H9 (cell line): Measurements from ENCODE around the gene NCAPG. TPM values are rescaled to one million over a fixed set of nuclear protein-coding genes. Genes with fewer than 3 reads are reported as not detected.

Experiments used
- DNase-seq: peaks from one replicate; pipeline ENCODE4 v3.0.0-alpha.2; 2017
- H2AFZ ChIP-seq: one replicate; pipeline ENCODE4 v1.6.1; 2013; ENCODE audit warnings: mild to moderate bottlenecking, low read length, control low read depth, moderate library complexity
- H2AK5ac ChIP-seq: 2 replicates; pipeline ENCODE4 v1.6.1; 2013; ENCODE audit warnings: low read length, control low read depth, mixed read lengths; ENCODE audit not compliant: insufficient read length
- H2BK120ac ChIP-seq: one replicate; pipeline ENCODE4 v1.6.1; 2013; ENCODE audit warnings: low read depth, mild to moderate bottlenecking, low read length, control low read depth, inconsistent platforms; ENCODE audit not compliant: poor library complexity, severe bottlenecking
- H2BK12ac ChIP-seq: 2 replicates; pipeline ENCODE4 v1.6.1; 2013; ENCODE audit warnings: low read length, control low read depth, mixed read lengths, low read depth; ENCODE audit not compliant: insufficient read length
- H2BK15ac ChIP-seq: 2 replicates; pipeline ENCODE4 v1.6.1; 2013; ENCODE audit warnings: low read depth, low read length, control low read depth
- H2BK20ac ChIP-seq: one replicate; pipeline ENCODE4 v1.6.1; 2013; ENCODE audit warnings: low read depth, mild to moderate bottlenecking, low read length, control low read depth, inconsistent platforms; ENCODE audit not compliant: poor library complexity, severe bottlenecking
- H2BK5ac ChIP-seq: 2 replicates; pipeline ENCODE4 v1.6.1; 2013; ENCODE audit warnings: low read length, control low read depth, mixed read lengths; ENCODE audit not compliant: insufficient read length
- H3K14ac ChIP-seq: 2 replicates; pipeline ENCODE4 v1.6.1; 2013; ENCODE audit warnings: low read length, control low read depth; ENCODE audit not compliant: insufficient read depth
- H3K18ac ChIP-seq: 2 replicates; pipeline ENCODE4 v1.6.1; 2013; ENCODE audit warnings: low read depth, mild to moderate bottlenecking, mixed read lengths, low read length, control low read depth; ENCODE audit not compliant: insufficient read length
- H3K23ac ChIP-seq: 2 replicates; pipeline ENCODE4 v1.6.1; 2013; ENCODE audit warnings: low read length, control low read depth, mixed read lengths, low read depth; ENCODE audit not compliant: insufficient read length
- H3K23me2 ChIP-seq: 2 replicates; pipeline ENCODE4 v1.6.1; 2013; ENCODE audit warnings: low read depth, mild to moderate bottlenecking, mixed read lengths, low read length, control low read depth; ENCODE audit not compliant: insufficient read length, poor library complexity, severe bottlenecking
- H3K27ac ChIP-seq: 2 replicates; pipeline ENCODE4 v1.5.1; 2013; ENCODE audit warnings: low read length, control low read depth, mixed read lengths, low read depth; ENCODE audit not compliant: insufficient read length
- H3K27me3 ChIP-seq: 2 replicates; pipeline ENCODE4 v1.6.1; 2013; ENCODE audit warnings: low read length, control low read depth, inconsistent platforms; ENCODE audit not compliant: insufficient read depth
- H3K4ac ChIP-seq: 2 replicates; pipeline ENCODE4 v1.6.1; 2013; ENCODE audit warnings: low read depth, mild to moderate bottlenecking, control low read depth, inconsistent platforms, low read length, moderate library complexity
- H3K4me1 ChIP-seq: 2 replicates; pipeline ENCODE4 v1.6.1; 2013; ENCODE audit warnings: low read length, control low read depth, inconsistent platforms; ENCODE audit not compliant: insufficient read depth
- H3K4me2 ChIP-seq: 2 replicates; pipeline ENCODE4 v1.6.1; 2013; ENCODE audit warnings: low read length, control low read depth, mixed read lengths; ENCODE audit not compliant: insufficient read length, insufficient read depth
- H3K56ac ChIP-seq: 2 replicates; pipeline ENCODE4 v1.6.1; 2013; ENCODE audit warnings: low read depth, mild to moderate bottlenecking, mixed read lengths, low read length, control low read depth; ENCODE audit not compliant: insufficient read length
- H3K79me1 ChIP-seq: 2 replicates; pipeline ENCODE4 v1.6.1; 2013; ENCODE audit warnings: low read depth, mild to moderate bottlenecking, moderate library complexity, low read length, control low read depth, inconsistent platforms; ENCODE audit not compliant: insufficient read depth, poor library complexity, severe bottlenecking
- H3K79me2 ChIP-seq: 2 replicates; pipeline ENCODE4 v1.6.1; 2013; ENCODE audit warnings: low read length, control low read depth, inconsistent platforms; ENCODE audit not compliant: insufficient read depth
- H3K9ac ChIP-seq: 2 replicates; pipeline ENCODE4 v1.6.1; 2013; ENCODE audit warnings: low read length, control low read depth, mixed read lengths; ENCODE audit not compliant: insufficient read length; ENCODE audit errors: extremely low read depth
- H3K9me3 ChIP-seq: one replicate; pipeline ENCODE4 v1.6.1; 2013; ENCODE audit warnings: low read depth, low read length, inconsistent platforms; ENCODE audit not compliant: control insufficient read depth
- H3T11ph ChIP-seq: one replicate; pipeline ENCODE4 v1.6.1; 2013; ENCODE audit warnings: mild to moderate bottlenecking, low read length, control low read depth, inconsistent platforms
- H4K20me1 ChIP-seq: one replicate; pipeline ENCODE4 v1.6.1; 2013; ENCODE audit not compliant: control insufficient read depth, insufficient read length, insufficient read depth
- H4K5ac ChIP-seq: 2 replicates; pipeline ENCODE4 v1.6.1; 2013; ENCODE audit warnings: low read depth, mild to moderate bottlenecking, mixed read lengths, low read length, control low read depth; ENCODE audit not compliant: insufficient read length
- H4K8ac ChIP-seq: replicated peaks from 2 replicates; pipeline ENCODE4 v1.6.1; 2013; ENCODE audit warnings: low read length, control low read depth, mixed read lengths, low read depth; ENCODE audit not compliant: insufficient read length
- H4K91ac ChIP-seq: 2 replicates; pipeline ENCODE4 v1.6.1; 2013; ENCODE audit warnings: low read depth, mild to moderate bottlenecking, moderate library complexity, mixed read lengths, low read length, control low read depth; ENCODE audit not compliant: insufficient read length
- H3K27ac Mint-ChIP-seq, 3 experiments: 2 replicates in 2 of 3; 3 replicates in 1 of 3; pipeline ENCODE4 v1.8.0; 2020 to 2021; ENCODE audit warnings: mixed read lengths in 3 of 3, mild to moderate bottlenecking in 1 of 3, moderate library complexity in 1 of 3
- H3K27me3 Mint-ChIP-seq: 2 replicates; pipeline ENCODE4 v1.8.0; 2021; ENCODE audit warnings: low read depth, mild to moderate bottlenecking, moderate library complexity, mixed read lengths
- H3K36me3 Mint-ChIP-seq, 3 experiments: 2 replicates in 2 of 3; 3 replicates in 1 of 3; pipeline ENCODE4 v1.8.0; 2020 to 2021; ENCODE audit warnings: low read depth in 3 of 3, mixed read lengths in 3 of 3; ENCODE audit not compliant: insufficient read depth in 1 of 3
- H3K4me1 Mint-ChIP-seq, 2 experiments: 2 replicates each; pipeline ENCODE4 v1.8.0; 2020; ENCODE audit warnings: mixed read lengths in 2 of 2
- H3K4me3 Mint-ChIP-seq, 2 experiments: 2 replicates in 1 of 2; 3 replicates in 1 of 2; pipeline ENCODE4 v1.8.0; 2020 to 2021; ENCODE audit warnings: mild to moderate bottlenecking in 2 of 2, mixed read lengths in 2 of 2, moderate library complexity in 1 of 2
- H3K9me3 Mint-ChIP-seq, 2 experiments: 2 replicates in 1 of 2; 3 replicates in 1 of 2; pipeline ENCODE4 v1.8.0; 2020; ENCODE audit warnings: mild to moderate bottlenecking in 2 of 2, mixed read lengths in 2 of 2, moderate library complexity in 1 of 2
- CTCF ChIP-seq: fragments of 200-600 bp; sonication (generic); conservative IDR thresholded peaks from 3 replicates; pipeline ENCODE4 v1.8.0; 2021; ENCODE audit warnings: antibody characterized with exemption, mild to moderate bottlenecking
- WGBS: extraction: QIAGEN DNeasy Blood & Tissue Kit; methylation state at CpG from one replicate; pipeline ENCODE4 v1.1.7; 2013; ENCODE audit warnings: missing lambda C conversion rate, low lambda C conversion rate, mixed read lengths; ENCODE audit not compliant: insufficient read length; ENCODE audit errors: extremely low coverage; 5-methylcytosine and 5-hydroxymethylcytosine counted together
- total RNA-seq: library from RNA; stranded (reverse); gene quantifications from 2 replicates; pipeline ENCODE4 v1.2.1, GENCODE V29; 2021

NCAPG gene
- total RNA-seq, 1 experiment from 2014 or later, result 48.8 TPM

GRCh38 chr4:17807446-17807845 lies 3.3 kb upstream of the NCAPG start:
- Histone ChIP-seq H3K23ac (no peak overlapping the region), H2BK15ac (no peak overlapping the region), H3K4me1 (peaks cover 2% of the 10 kb centered on the region; the same call in 1 of the 2 replicates), H3T11ph (no peak overlapping the region), H2BK120ac (no peak overlapping the region), H3K79me2 (peaks cover 29% of the 10 kb centered on the region; the same call in 1 of the 2 replicates), H2BK20ac (no peak overlapping the region), H4K8ac (no peak overlapping the region), H3K4me2 (peak overlapping the region; percentile 38), H3K14ac (no peak overlapping the region), H3K79me1 (no peaks in the 10 kb centered on the region), H2AK5ac (no peak overlapping the region), H2BK5ac (no peak overlapping the region), H2BK12ac (no peak overlapping the region), H2AFZ (no peak overlapping the region), H3K4ac (no peak overlapping the region), H4K91ac (no peak overlapping the region), H3K27ac (no peak overlapping the region), H3K9me3 (no peaks in the 10 kb centered on the region), H4K20me1 (no peaks in the 10 kb centered on the region), H4K5ac (no peak overlapping the region), H3K18ac (no peak overlapping the region), H3K56ac (no peak overlapping the region), H3K23me2 (peaks cover 3% of the 10 kb centered on the region), H3K27me3 (no peaks in the 10 kb centered on the region), H3K9ac (no peak overlapping the region)
- Mint-ChIP-seq H3K27me3 (no peaks in the 10 kb centered on the region), H3K27ac (no peak overlapping the region; a peak in 1 of 7 replicates), H3K4me1 (peaks cover 27 to 28% of the 10 kb centered on the region in 2 experiments), H3K36me3 (peaks cover 40 to 66% (median 40%) of the 10 kb centered on the region in 3 experiments), H3K9me3 (peaks cover 0 to 6% of the 10 kb centered on the region in 2 experiments; a peak in 1 of 5 replicates), H3K4me3 (peak overlapping the region; percentile 1 to 73; a peak in 1 of 5 replicates)
- TF ChIP-seq CTCF, result no peak
- WGBS, result no CpG with 5 or more reads among the region's 6 CpGs
- DNase-seq, result no peak
